Measurements from ENCODE around the gene MAJIN. TPM values are rescaled to one million over a fixed set of nuclear protein-coding genes. Genes with fewer than 3 reads are reported as not detected.

The MAJIN gene
- polyA plus RNA-seq, result 3.6 and 3.8 TPM in 2 replicates

GRCh38 chr11:64971421-64972233, at the start of gene MAJIN:
Gene MAJIN (minus strand): TSS chr11:64972108. CDS start chr11:64959405, 12,703 bp downstream.

GRCh38 chr11:65013888-65014725, 42.2 kb upstream of the MAJIN start, which contains the start of gene ARL2:
Gene ARL2 (plus strand): TSS chr11:65014160. CDS start chr11:65014208, 48 bp downstream.

GRCh38 chr11:64996710-64997380, 24.9 kb upstream of the MAJIN start, which contains the start of gene BATF2:
Gene BATF2 (minus strand): TSS chr11:64996971. CDS start chr11:64996914, 57 bp downstream.

GRCh38 chr11:64935359-64936081, 36.4 kb downstream of the MAJIN start, which contains the start of gene GPHA2:
Gene GPHA2 (minus strand): TSS chr11:64935893. CDS start chr11:64935460, 433 bp downstream.

GRCh38 chr11:64923944-64924909, 47.7 kb downstream of the MAJIN start, which contains the start of gene PPP2R5B:
Gene PPP2R5B (plus strand): TSS chr11:64924689. CDS start chr11:64925735, 1,046 bp downstream.

GRCh38 chr11:64916775-64917662, 54.9 kb downstream of the MAJIN start, which contains the start of gene ATG2A:
Gene ATG2A (minus strand): TSS chr11:64917209. CDS start chr11:64917135, 74 bp downstream.

Other genes starting within 250 kb of the MAJIN start
- 1.7 and 3.1 TPM in 2 replicates for gene NRXN2, start 248.9 kb downstream of the MAJIN start, polyA plus RNA-seq
- gene RASGRP2, start 228.0 kb downstream of the MAJIN start, polyA plus RNA-seq, result 0.36 TPM in 1 of 2 replicates, not detected in the other
- gene PYGM, start 212.1 kb downstream of the MAJIN start, polyA plus RNA-seq, result 0.69 and 1.4 TPM in 2 replicates
- gene SF1, start 193.6 kb downstream of the MAJIN start, polyA plus RNA-seq, result 20.3 and 21.6 TPM in 2 replicates
- 2.9 and 4.1 TPM in 2 replicates for gene MAP4K2, start 168.9 kb downstream of the MAJIN start, polyA plus RNA-seq
- 4.9 and 7.0 TPM in 2 replicates for gene MEN1, start 161.6 kb downstream of the MAJIN start, polyA plus RNA-seq
- gene CDC42BPG, start 127.5 kb downstream of the MAJIN start, polyA plus RNA-seq, result not detected in 2 replicates
- 2.5 and 3.5 TPM in 2 replicates for gene EHD1, start 93.5 kb downstream of the MAJIN start, polyA plus RNA-seq
- 0.70 and 0.73 TPM in 2 replicates for gene ATG2A, start 54.9 kb downstream of the MAJIN start, polyA plus RNA-seq
- 1.5 and 3.1 TPM in 2 replicates for gene PPP2R5B, start 47.4 kb downstream of the MAJIN start, polyA plus RNA-seq
- not detected in 2 replicates for gene GPHA2, start 36.2 kb downstream of the MAJIN start, polyA plus RNA-seq
- not detected in 2 replicates for gene BATF2, start 24.9 kb upstream of the MAJIN start, polyA plus RNA-seq
- gene ARL2, start 42.1 kb upstream of the MAJIN start, polyA plus RNA-seq, result 42.7 and 68.3 TPM in 2 replicates
- 4.7 and 7.0 TPM in 2 replicates for gene SNX15, start 55.3 kb upstream of the MAJIN start, polyA plus RNA-seq
- 1.3 and 3.6 TPM in 2 replicates for gene SAC3D1, start 69.1 kb upstream of the MAJIN start, polyA plus RNA-seq
- gene NAALADL1, start 86.4 kb upstream of the MAJIN start, polyA plus RNA-seq, result not detected in 2 replicates
- gene CDCA5, start 111.9 kb upstream of the MAJIN start, polyA plus RNA-seq, result 0.29 and 1.8 TPM in 2 replicates
- 11.0 and 14.9 TPM in 2 replicates for gene ZFPL1, start 112.1 kb upstream of the MAJIN start, polyA plus RNA-seq
- 15.7 and 25.0 TPM in 2 replicates for gene VPS51, start 124.1 kb upstream of the MAJIN start, polyA plus RNA-seq
- gene TM7SF2, start 139.8 kb upstream of the MAJIN start, polyA plus RNA-seq, result 17.1 and 28.2 TPM in 2 replicates
- 0.19 and 1.9 TPM in 2 replicates for gene ZNHIT2, start 145.6 kb upstream of the MAJIN start, polyA plus RNA-seq
- 384 and 510 TPM in 2 replicates for gene FAU, start 150.0 kb upstream of the MAJIN start, polyA plus RNA-seq
- gene MRPL49, start 150.2 kb upstream of the MAJIN start, polyA plus RNA-seq, result 8.6 and 13.7 TPM in 2 replicates
- 24.2 and 35.0 TPM in 2 replicates for gene SYVN1, start 162.4 kb upstream of the MAJIN start, polyA plus RNA-seq
- not detected in 2 replicates for gene SPDYC, start 198.1 kb upstream of the MAJIN start, polyA plus RNA-seq
- 4.1 and 6.8 TPM in 2 replicates for gene CAPN1, start 209.8 kb upstream of the MAJIN start, polyA plus RNA-seq

Data from Purkinje cell (primary cell).